Activated T-cell treated with anti-CD3 and anti-CD28 coated beads for 24 hours (primary cell): ENCODE data around the gene TBCD.

Experiments used
- DNase-seq: peaks from one replicate; pipeline ENCODE4 v3.0.0-alpha.2; 2020; ENCODE audit warnings: low read depth

The TBCD gene

GRCh38 chr17:82832881-82833475 lies 81.1 kb downstream of the TBCD start:
- no peak for DNase-seq

GRCh38 chr17:82835122-82835521 lies 83.3 kb downstream of the TBCD start:
- no peak for DNase-seq

- DNase-seq = no peak
Observed at GRCh38 chr17:82835766-82836512, 84.1 kb downstream of the TBCD start.

GRCh38 chr17:82836823-82837357 lies 85.0 kb downstream of the TBCD start:
- DNase-seq = no peak

- no peak for DNase-seq
Observed at GRCh38 chr17:82837586-82838320, 85.9 kb downstream of the TBCD start.

GRCh38 chr17:82838386-82839063 lies 86.7 kb downstream of the TBCD start:
- no peak for DNase-seq

GRCh38 chr17:82839617-82840292 lies 87.9 kb downstream of the TBCD start, which contains the start of gene ZNF750:
Gene ZNF750 (minus strand): TSS chr17:82840022. CDS start chr17:82832454, 7,568 bp downstream.
- DNase-seq = no peak

GRCh38 chr17:82840431-82840831 lies 88.6 kb downstream of the TBCD start:
- DNase-seq = no peak

GRCh38 chr17:82841921-82842596 lies 90.2 kb downstream of the TBCD start:
- DNase-seq = no peak

GRCh38 chr17:82843904-82844680 lies 92.2 kb downstream of the TBCD start:
- no peak for DNase-seq

GRCh38 chr17:82844796-82845162 lies 92.9 kb downstream of the TBCD start:
- DNase-seq = no peak

- DNase-seq = no peak
Observed at GRCh38 chr17:82845163-82845807, 93.4 kb downstream of the TBCD start.

- no peak for DNase-seq
Observed at GRCh38 chr17:82846061-82846691, 94.3 kb downstream of the TBCD start.

GRCh38 chr17:82848022-82848592 lies 96.2 kb downstream of the TBCD start:
- peak; percentile 23 for DNase-seq

GRCh38 chr17:82849076-82849945 lies 97.4 kb downstream of the TBCD start:
- no peak for DNase-seq

- DNase-seq = no peak
Observed at GRCh38 chr17:82851381-82851780, 99.5 kb downstream of the TBCD start.

GRCh38 chr17:82854226-82854625 lies 102.4 kb downstream of the TBCD start:
- DNase-seq = no peak

GRCh38 chr17:82856361-82856760 lies 104.5 kb downstream of the TBCD start:
- DNase-seq = no peak
